ENCODE data around the gene PALS1.

Gene PALS1

GRCh38 chr14:67232621-67233020 is 8.6 kb upstream of the PALS1 start:
- no peak for DNase-seq (ENCODE audit: low spot score)
- in situ Hi-C loops (cut with MboI; ENCODE audit: low sequenced_read_pairs, unreplicated experiment) = no loop called here
- no peak for TF ChIP-seq CTCF (IDR thresholded peaks at IDR 0.05; ENCODE audit: borderline replicate concordance, control extremely low read depth, extremely low read depth, insufficient read depth, missing control alignments)

- no peak for DNase-seq (ENCODE audit: low spot score)
- no peak for TF ChIP-seq CTCF (IDR thresholded peaks at IDR 0.05; ENCODE audit: borderline replicate concordance, control extremely low read depth, extremely low read depth, insufficient read depth, missing control alignments)
- in situ Hi-C loops (cut with MboI; ENCODE audit: low sequenced_read_pairs, unreplicated experiment) = no loop called here
These were observed 3.6 kb upstream of the PALS1 start for GRCh38 chr14:67237591-67237990.

GRCh38 chr14:67239582-67239981 is 1.7 kb upstream of the PALS1 start:
- in situ Hi-C loops (cut with MboI; ENCODE audit: low sequenced_read_pairs, unreplicated experiment) = no loop called here
- no peak for TF ChIP-seq CTCF (IDR thresholded peaks at IDR 0.05; ENCODE audit: borderline replicate concordance, control extremely low read depth, extremely low read depth, insufficient read depth, missing control alignments)
- no peak for DNase-seq (ENCODE audit: low spot score)

- DNase-seq (ENCODE audit: low spot score) = peak; percentile 25
- in situ Hi-C loops (cut with MboI; ENCODE audit: low sequenced_read_pairs, unreplicated experiment) = no loop called here
- TF ChIP-seq CTCF (IDR thresholded peaks at IDR 0.05; ENCODE audit: borderline replicate concordance, control extremely low read depth, extremely low read depth, insufficient read depth, missing control alignments) = no peak
These were observed 885 bp upstream of the PALS1 start for GRCh38 chr14:67240168-67240932.

GRCh38 chr14:67240978-67241410 is 241 bp upstream of the PALS1 start:
- no peak for TF ChIP-seq CTCF (IDR thresholded peaks at IDR 0.05; ENCODE audit: borderline replicate concordance, control extremely low read depth, extremely low read depth, insufficient read depth, missing control alignments)
- in situ Hi-C loops (cut with MboI; ENCODE audit: low sequenced_read_pairs, unreplicated experiment) = no loop called here
- peak; percentile 95 for DNase-seq (ENCODE audit: low spot score)

- no peak for TF ChIP-seq CTCF (IDR thresholded peaks at IDR 0.05; ENCODE audit: borderline replicate concordance, control extremely low read depth, extremely low read depth, insufficient read depth, missing control alignments)
- in situ Hi-C loops (cut with MboI; ENCODE audit: low sequenced_read_pairs, unreplicated experiment) = no loop called here
- DNase-seq (ENCODE audit: low spot score) = no peak
These were observed 859 bp downstream of the PALS1 start for GRCh38 chr14:67242168-67242420.

All from GM13976 (cell line).